Stimulated activated CD8-positive, alpha-beta memory T cell treated with anti-CD3 and anti-CD28 coated beads, Interleukin-7, amount 100 ng/mL, for 24 hours (primary cell): ENCODE measurements around the gene ACTR3.

Experiments used
- DNase-seq: peaks from one replicate; pipeline ENCODE4 v3.0.0-alpha.2; 2020; ENCODE audit warnings: low read depth

The ACTR3 gene

GRCh38 chr2:113876503-113877387 is 13.1 kb upstream of the ACTR3 start:
- DNase-seq = peak; percentile 17

GRCh38 chr2:113877711-113878598 is 11.9 kb upstream of the ACTR3 start:
- DNase-seq = no peak

GRCh38 chr2:113878743-113879142 is 11.1 kb upstream of the ACTR3 start:
- DNase-seq = no peak

GRCh38 chr2:113879457-113879856 is 10.4 kb upstream of the ACTR3 start:
- DNase-seq = no peak

GRCh38 chr2:113886479-113887008 is 3.3 kb upstream of the ACTR3 start:
- DNase-seq = no peak

- DNase-seq = no peak
Observed at GRCh38 chr2:113887009-113887792, 2.7 kb upstream of the ACTR3 start.

- DNase-seq = no peak
Observed at GRCh38 chr2:113888641-113889470, 1.0 kb upstream of the ACTR3 start.

- DNase-seq = peak; percentile 48
Observed at GRCh38 chr2:113890253-113891235, 655 bp downstream of the ACTR3 start.

GRCh38 chr2:113891265-113891959 is 1.5 kb downstream of the ACTR3 start:
- DNase-seq = no peak

GRCh38 chr2:113892004-113892710 is 2.3 kb downstream of the ACTR3 start:
- no peak for DNase-seq

GRCh38 chr2:113894156-113894743 is 4.4 kb downstream of the ACTR3 start:
- DNase-seq = no peak

- no peak for DNase-seq
Observed at GRCh38 chr2:113895301-113895700, 5.4 kb downstream of the ACTR3 start.

GRCh38 chr2:113895819-113896563 is 6.1 kb downstream of the ACTR3 start:
- no peak for DNase-seq

GRCh38 chr2:113896791-113897190 is 6.9 kb downstream of the ACTR3 start:
- no peak for DNase-seq

- no peak for DNase-seq
Observed at GRCh38 chr2:113898081-113898480, 8.2 kb downstream of the ACTR3 start.

- no peak for DNase-seq
Observed at GRCh38 chr2:113899166-113899565, 9.3 kb downstream of the ACTR3 start.

- no peak for DNase-seq
Observed at GRCh38 chr2:113901943-113902342, 12.1 kb downstream of the ACTR3 start.
